Fibroblast of gingiva (primary cell): ENCODE measurements around the gene IL32.

ENCODE experiments used
- DNase-seq: peaks from one replicate; pipeline ENCODE4 v3.0.0-alpha.2; 2011; ENCODE audit warnings: low read depth

The IL32 gene

DNA sequence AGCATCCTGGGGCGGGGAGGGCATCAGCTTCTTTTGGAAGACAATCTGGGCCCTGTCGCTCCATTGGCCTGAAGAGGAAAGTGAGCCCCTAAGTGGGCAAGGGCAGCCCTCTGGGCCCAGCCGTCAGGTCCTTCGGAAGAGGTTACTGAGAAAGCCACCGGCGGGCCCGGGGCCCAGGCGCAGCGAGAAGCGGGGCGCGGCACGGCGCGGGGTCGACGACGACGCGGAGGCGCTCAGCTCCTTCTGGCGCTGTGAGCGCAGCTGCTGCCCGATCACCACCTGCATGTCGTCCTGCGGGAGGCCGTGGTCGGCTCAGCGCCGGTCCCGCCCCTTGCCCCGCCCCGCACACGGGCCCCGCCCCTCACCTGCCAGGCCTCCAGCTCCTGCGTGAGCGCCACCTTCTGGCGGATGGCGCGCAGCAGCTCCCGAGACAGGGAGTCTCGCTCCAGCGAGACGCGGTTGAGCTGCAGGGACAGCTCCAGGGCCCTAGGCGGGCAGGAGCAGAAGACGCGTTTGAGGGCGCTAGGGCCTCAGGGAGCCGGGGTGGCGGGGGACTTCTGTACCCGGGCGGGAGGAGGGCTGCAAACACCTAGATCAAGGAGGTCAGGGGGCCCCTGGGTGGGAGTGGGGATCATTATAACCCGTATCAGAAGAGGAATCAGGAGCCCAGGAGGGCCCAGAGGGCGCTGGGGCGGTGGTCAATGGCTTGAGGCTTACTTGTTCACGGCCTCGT lies 37.3 kb upstream of the IL32 start:
- peak; percentile 31 for DNase-seq

DNA sequence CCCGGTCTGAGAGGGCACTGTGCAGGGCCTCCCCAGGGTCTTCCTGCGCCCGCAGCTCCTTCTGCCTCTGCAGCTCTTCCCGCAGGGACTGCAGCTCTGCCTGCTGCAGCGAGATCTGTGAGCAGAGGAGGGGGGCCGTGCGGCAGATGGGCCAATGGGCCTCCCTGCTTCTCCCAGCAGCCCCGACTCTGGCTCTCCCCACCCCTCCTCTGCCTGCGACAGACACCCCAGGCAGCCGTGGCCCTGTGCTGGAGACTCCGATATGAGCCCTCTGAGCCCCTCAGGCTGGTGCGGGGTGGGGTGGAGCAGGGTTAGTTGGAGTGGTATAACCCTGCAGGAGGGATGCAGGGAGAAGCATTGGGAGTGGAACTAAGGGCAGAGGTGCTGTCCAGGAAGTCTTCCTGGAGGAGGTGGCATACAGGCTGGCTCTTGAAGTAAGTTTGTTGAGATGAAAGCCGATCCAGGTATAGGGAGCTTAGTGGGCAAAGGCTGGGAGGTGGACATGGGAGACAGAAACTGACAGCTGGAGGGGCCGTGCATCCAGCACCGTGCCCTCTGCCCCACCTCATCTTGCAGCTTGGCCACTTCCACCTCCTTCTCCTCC lies 36.6 kb upstream of the IL32 start:
- DNase-seq = no peak

- no peak for DNase-seq
Observed at GRCh38 chr16:3029491-3030221, 35.8 kb upstream of the IL32 start.

DNA sequence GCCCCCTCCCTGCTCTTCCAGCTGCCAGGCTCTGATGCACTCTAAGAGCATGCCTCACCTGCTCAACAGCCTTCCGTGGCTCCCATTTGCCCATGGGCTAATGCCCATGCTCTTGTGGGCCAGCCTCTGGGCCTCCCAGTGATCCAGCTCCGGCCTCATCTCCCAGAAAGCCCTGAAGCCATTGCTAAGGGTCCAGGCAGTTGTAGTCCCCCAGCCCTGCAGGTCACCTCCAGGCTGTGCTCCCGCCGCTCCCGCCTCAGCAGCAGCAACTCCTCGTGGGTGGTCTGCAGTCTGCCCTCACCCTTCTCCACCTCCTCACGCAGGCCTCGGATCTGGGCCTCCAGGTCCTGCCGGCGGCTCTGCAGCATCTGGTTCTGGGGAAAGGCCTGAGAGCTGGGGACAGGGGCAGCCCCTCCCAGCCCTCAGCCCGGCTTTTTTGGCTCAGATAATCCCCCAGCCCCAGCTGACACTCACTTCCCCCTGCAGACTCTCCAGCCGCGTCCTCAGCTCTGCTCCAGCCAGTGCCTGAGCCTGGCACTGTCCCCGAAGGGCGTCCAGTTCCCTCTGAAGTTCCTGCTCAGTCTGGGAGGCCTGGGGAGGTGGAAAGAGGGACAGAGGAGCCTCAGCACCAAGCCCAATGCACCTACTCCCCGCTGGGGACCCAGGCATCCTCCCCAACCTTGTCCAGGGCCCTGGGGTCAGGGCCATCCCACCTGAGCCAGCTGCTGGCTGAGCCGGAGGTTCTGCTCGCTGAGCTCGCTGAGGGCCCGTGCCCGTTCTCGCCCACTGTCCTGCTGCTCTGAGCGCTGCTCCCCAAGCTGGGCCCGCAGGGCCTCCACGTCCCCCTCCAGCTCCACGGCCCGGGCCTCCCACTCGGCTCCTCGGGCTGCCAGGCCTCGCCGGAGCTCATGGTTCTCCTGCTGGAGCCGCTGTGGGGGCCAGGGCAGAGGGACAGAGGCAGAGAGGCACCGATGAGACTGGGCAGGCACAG lies 34.9 kb upstream of the IL32 start:
- no peak for DNase-seq

DNA sequence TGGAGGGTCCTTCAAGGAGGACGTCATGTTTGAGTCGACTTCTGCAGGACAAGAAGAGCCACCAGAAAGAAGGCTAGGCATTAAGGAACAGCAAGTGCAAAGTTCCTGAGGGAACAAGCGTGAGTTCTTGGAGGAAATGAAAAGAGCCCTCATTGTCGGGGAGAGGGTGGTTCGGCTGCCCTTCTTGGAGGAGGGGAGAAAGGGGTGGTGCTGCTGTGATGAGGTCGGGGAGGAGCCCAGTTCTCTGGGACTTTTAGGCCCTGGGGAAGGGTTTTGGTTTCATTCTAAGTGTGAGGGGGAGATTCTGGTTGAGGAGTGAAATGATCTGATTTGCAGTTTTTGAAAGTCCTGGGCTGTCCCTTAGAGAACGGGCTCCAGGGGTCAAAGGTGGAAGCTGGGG lies 32.8 kb upstream of the IL32 start:
- no peak for DNase-seq

DNA sequence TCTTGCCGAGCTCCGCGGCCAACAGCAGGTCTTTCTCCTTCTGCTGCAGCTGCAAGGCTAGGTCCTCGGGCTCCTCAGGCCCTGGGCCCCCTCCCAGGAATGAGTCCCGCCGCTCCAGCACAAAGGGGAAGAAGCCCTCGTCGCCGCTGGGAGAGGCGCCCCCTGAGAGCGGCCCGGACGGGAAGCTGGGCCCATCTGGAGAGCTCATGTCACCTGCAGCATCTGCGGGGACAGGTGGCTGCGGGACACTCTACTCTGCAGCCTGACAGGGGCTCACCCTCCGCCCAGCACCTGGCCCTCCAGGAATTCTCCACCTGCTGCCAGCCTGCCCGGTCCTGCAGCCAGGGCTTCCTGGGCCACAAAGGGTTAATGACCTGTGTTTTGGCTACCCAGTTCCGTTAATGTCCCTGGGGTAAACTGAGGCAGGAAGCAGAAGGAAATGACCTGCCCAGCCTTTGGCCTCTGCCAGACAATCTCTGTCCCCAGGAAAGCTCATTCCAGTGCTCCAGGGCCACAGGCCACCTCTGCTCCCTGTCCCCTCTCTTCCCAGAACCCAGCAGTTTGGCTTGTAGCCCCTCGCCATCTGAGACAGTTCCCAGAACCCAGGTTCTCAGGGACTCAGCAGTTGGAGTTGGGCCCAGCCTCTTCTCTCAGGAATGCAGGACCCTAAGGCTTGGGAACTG lies 30.0 kb upstream of the IL32 start:
- no peak for DNase-seq

DNA sequence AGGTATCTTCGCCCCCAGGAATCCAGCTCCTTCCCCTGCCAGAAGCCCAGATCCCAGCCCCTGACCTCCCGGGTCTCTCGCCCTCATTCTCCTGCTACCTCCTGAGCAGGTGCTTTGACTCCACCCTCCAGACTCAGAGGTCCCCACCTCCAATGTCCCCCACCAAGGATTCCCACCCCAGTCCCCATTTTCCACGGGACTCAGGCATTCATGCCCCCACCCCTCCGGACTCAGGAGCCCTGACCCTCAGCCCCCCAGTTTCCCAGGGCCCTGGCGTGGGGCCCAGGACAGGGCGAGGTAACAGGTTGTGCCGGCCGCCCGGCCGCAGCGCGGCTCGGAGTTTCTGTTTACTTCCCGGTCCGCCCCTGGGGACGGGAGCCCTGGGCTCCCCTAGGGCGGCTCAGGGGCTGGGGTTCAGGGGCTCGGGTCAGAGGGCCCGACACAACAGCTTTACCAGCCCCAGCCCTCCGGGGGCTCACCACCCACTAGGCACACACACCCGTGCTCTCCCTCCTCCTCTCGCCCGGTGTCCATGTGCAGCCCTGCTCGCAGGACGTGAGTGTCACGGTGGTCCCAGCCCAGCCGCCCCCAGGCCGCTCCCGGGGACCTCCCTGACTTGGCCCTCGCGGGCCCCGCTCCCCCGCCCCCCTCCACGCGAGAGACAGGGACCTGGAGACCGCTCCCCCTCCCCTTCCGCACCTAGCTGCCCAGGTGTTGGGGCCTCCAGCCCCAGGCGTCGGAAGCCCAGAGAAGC lies 29.3 kb upstream of the IL32 start:
- DNase-seq = no peak

- DNase-seq = no peak
Observed at GRCh38 chr16:3036726-3037315, 28.6 kb upstream of the IL32 start, which contains the start of gene BICDL2. TSS of gene BICDL2 (minus strand) at chr16:3036944. CDS start at chr16:3035496, 1,448 bp downstream.

GRCh38 chr16:3038256-3038655 lies 27.2 kb upstream of the IL32 start:
- DNase-seq = no peak

- no peak for DNase-seq
Observed at GRCh38 chr16:3038896-3039295, 26.5 kb upstream of the IL32 start.

DNA sequence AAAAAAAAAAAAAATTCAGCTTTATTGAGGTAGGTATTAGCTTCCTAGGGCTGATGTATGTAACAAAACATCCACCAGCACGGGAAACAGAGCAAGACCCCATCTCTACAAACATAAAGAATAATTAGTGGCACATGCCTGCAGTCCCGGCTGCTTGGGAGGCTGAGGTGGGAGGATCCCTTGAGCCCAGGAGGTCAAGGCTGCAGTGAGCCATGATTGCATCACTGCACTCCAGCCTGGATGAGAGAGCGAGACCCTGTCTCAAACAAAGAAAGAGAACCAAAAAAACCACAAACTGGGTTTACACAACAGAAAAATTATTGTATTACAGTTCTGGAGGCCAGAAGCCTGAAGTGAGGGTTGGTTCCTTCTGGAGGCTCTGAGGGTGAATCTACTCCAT lies 23.1 kb upstream of the IL32 start:
- DNase-seq = no peak

DNA sequence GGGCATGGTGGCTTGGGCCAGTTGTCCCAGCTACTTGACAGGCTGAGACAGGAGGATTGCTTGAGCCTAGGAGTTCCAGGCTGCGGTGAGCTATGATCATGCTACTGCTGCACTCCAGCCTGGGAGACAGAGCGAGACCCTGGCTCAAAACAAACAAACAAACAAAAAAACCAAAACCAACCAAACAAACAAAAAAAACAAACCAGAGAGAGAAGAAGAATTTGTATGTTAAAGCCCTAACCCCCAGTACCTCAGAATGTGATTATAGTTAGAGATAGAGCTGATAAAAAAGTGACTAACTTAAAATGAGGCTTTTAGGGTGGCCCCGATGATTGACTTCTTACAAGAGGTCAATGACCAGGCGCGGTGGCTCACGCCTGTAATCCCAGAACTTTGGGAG lies 20.7 kb upstream of the IL32 start:
- no peak for DNase-seq

DNA sequence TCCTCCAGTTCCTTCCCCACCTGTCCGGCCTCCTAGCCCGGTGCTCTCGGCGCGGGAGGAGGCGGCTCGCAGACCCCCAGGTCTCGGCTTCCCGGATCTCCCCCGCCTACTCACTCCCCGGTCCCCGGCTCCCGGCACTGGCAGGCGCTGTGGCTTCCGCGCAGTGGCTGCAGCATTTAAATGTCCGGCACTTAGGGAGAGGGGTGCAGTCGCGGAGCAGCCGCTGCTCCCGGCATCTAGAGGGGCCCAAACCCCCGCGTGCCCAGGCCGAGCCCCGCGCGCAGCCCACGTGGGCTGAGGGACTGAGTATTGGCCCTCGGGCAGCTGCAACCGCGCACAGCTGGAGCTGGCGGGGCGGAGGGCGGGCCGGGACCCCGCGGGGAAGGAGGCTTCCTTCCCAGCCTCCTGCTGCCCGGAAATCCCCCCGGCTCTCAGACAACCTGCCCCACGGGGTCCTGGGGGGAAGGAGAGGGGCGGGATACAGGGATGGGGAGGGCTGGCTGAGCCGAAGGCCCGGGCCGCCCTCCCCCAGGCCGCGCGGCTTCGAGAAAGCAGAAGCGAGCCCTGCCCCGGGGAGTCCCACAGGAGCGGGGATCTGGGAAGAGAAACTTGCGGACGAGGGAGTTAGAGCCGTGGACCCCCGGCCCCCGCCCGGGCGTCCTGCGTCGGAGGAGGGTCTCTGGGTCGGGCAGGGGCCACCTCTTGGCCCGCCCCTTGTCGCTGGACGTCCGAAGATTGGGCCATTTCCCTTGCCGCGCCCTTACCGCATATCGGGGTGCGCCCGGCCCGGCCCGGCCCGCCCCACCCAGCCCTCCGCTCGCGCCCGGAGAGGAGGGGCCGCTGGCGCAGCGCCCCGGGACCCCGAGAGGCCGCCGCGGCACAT lies 19.4 kb upstream of the IL32 start, which contains the start of gene MMP25:
Gene MMP25 (plus strand): TSS at position 804 of the 883 bp plus-strand sequence. CDS start 357 bp downstream, outside the sequence.
- no peak for DNase-seq

DNA sequence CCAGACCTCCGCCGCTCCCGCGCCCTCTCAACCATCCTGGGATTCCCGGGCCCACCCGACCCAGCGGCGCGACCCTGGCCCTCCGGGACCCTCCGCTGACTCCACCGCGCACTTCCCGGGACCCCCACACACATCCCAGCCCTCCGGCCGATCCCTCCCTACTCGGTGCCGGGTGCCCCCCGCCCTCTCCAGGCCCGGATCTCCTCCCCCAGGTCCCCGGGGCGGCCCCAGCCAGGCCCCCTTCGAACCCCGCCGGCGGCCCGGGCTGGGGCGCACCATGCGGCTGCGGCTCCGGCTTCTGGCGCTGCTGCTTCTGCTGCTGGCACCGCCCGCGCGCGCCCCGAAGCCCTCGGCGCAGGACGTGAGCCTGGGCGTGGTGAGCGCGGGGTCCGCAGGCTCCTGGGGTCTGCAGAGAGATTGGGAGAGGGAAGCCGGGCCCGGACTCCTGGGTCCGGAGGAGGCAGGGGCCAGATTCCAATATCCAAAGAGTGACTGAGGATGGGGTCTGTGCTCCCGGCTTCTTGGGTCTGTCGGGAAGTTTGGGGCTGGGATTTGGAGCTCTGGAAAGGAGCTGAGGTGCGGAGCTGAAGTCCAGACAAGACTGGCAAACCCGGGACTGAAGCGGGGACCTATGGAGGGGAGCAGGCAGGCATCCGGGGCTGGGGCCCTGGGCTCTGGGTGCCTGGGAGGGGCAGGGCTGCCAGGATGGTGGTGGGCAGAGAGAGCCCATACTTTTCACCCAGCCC lies 18.6 kb upstream of the IL32 start:
- no peak for DNase-seq

- no peak for DNase-seq
Observed at GRCh38 chr16:3047387-3047720, 18.1 kb upstream of the IL32 start.

GRCh38 chr16:3049921-3050481 lies 15.4 kb upstream of the IL32 start:
- DNase-seq = no peak

- DNase-seq = no peak
Observed at GRCh38 chr16:3050487-3050886, 15.0 kb upstream of the IL32 start.

DNA sequence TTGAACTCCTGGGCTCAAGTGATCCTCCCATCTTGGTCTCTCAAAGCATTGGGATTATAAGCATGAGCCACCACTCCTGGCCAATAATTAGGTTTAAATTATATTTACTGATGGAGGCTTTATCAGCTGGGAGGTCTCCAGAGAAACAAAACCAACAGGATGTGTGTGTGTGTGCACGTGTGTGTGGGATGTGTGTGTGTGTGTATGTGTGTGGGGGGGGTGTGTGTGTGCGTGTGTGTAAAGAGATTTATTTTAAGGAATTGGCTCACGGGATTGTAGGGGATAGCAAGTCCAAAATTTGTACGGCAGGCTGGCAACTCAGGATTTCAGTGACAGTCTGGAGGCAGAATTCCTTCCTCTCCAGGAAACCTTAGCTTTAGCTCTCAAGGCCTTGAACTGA lies 14.4 kb upstream of the IL32 start:
- no peak for DNase-seq
